Stimulated activated CD4-positive, alpha-beta T cell treated with anti-CD3 and anti-CD28 coated beads, Interleukin-1b, Interleukin-23, amount 100 ng/mL, for 1 hour (primary cell): ENCODE measurements around the gene APCDD1L.
"Not testable (repeated sequence)": the region's sequence is repeated elsewhere in the genome, so short reads cannot be mapped to it uniquely, and the experiment has no call there.

ENCODE experiments used
- DNase-seq, 2 donors: peaks; one replicate each; pipeline ENCODE4 v3.0.0-alpha.2; 2020; ENCODE audit warnings: low read depth in 2 of 2

Gene APCDD1L

GRCh38 chr20:58440021-58440767 is 75.0 kb downstream of the APCDD1L start:
- no peak for DNase-seq

GRCh38 chr20:58438970-58439808 is 76.0 kb downstream of the APCDD1L start:
- DNase-seq = no peak

GRCh38 chr20:58436868-58437645 is 78.1 kb downstream of the APCDD1L start:
- DNase-seq = no peak

GRCh38 chr20:58435237-58435636 is 80.0 kb downstream of the APCDD1L start:
- DNase-seq = no peak

- no peak for DNase-seq
These were observed 80.9 kb downstream of the APCDD1L start for GRCh38 chr20:58434326-58434725.

GRCh38 chr20:58433759-58434158 is 81.4 kb downstream of the APCDD1L start:
- DNase-seq = no peak

- no peak for DNase-seq
These were observed 82.1 kb downstream of the APCDD1L start for GRCh38 chr20:58433029-58433647.

GRCh38 chr20:58432186-58432954 is 82.8 kb downstream of the APCDD1L start:
- no peak for DNase-seq

GRCh38 chr20:58431134-58431533 is 84.1 kb downstream of the APCDD1L start:
- no peak for DNase-seq

- DNase-seq = no peak
These were observed 85.9 kb downstream of the APCDD1L start for GRCh38 chr20:58429303-58429702.

- no peak for DNase-seq
These were observed 86.8 kb downstream of the APCDD1L start for GRCh38 chr20:58428364-58428763.

- not testable (repeated sequence) for DNase-seq
These were observed 87.6 kb downstream of the APCDD1L start for GRCh38 chr20:58427571-58427970.

- DNase-seq = no peak
These were observed 90.8 kb downstream of the APCDD1L start for GRCh38 chr20:58424218-58424969.

GRCh38 chr20:58421497-58421850 is 93.7 kb downstream of the APCDD1L start:
- DNase-seq = no peak

- no peak for DNase-seq
These were observed 94.3 kb downstream of the APCDD1L start for GRCh38 chr20:58420798-58421496.

GRCh38 chr20:58418949-58419748 is 96.0 kb downstream of the APCDD1L start:
- DNase-seq = no peak

GRCh38 chr20:58417438-58417837 is 97.8 kb downstream of the APCDD1L start:
- no peak for DNase-seq

GRCh38 chr20:58416835-58417234 is 98.4 kb downstream of the APCDD1L start:
- no peak for DNase-seq

- no peak for DNase-seq
These were observed 99.1 kb downstream of the APCDD1L start for GRCh38 chr20:58416057-58416456.
